Kidney (tissue), 14 donors: Measurements from ENCODE around the gene METTL23. TPM values are rescaled to one million over a fixed set of nuclear protein-coding genes. Genes with fewer than 3 reads are reported as not detected.
A peak's percentile ranks its signal among the peaks of the same experiment; 100 is the strongest.

ENCODE experiments used
- DNase-seq, 5 donors: peaks; one replicate each; pipeline ENCODE4 v3.0.0-alpha.2; 2013 to 2020
- FAIRE-seq: peaks from 2 replicates; lab custom pipeline; 2012; peaks lifted over from hg19 to GRCh38; lab: Jason Lieb, UNC
- H3K27ac ChIP-seq, 2 donors: one replicate each; pipeline ENCODE4 v1.7.0; 2013; ENCODE audit warnings: low read depth in 2 of 2, low read length in 2 of 2, inconsistent platforms in 1 of 2
- H3K27me3 ChIP-seq: one replicate; pipeline ENCODE4 v1.7.1; 2013; ENCODE audit warnings: low read length, inconsistent platforms; ENCODE audit not compliant: control insufficient read depth, insufficient read depth
- H3K36me3 ChIP-seq, 3 donors: one replicate each; pipeline versions ENCODE4 v1.7.0 to v1.7.1; 2013; ENCODE audit warnings: low read length in 3 of 3, control low read depth in 1 of 3, inconsistent platforms in 1 of 3; ENCODE audit not compliant: insufficient read depth in 3 of 3, control insufficient read depth in 2 of 3
- H3K4me1 ChIP-seq, 3 donors: one replicate each; pipeline versions ENCODE4 v1.7.0 to v1.7.1; 2013; ENCODE audit warnings: low read length in 3 of 3, inconsistent platforms in 1 of 3, low read depth in 1 of 3; ENCODE audit not compliant: control insufficient read depth in 2 of 3, insufficient read depth in 2 of 3
- H3K4me3 ChIP-seq, 3 donors: one replicate each; pipeline versions ENCODE4 v1.7.0 to v1.8.1; 2013; ENCODE audit warnings: low read length in 3 of 3, control low read depth in 1 of 3, inconsistent platforms in 1 of 3
- H3K9ac ChIP-seq, 3 donors: one replicate each; pipeline versions ENCODE4 v1.7.0 to v1.7.1; 2013; ENCODE audit warnings: low read length in 3 of 3, control low read depth in 1 of 3, inconsistent platforms in 1 of 3
- H3K9me3 ChIP-seq, 3 donors: one replicate each; pipeline versions ENCODE4 v1.7.0 to v1.7.1; 2013; ENCODE audit warnings: low read length in 3 of 3, control low read depth in 1 of 3, inconsistent platforms in 1 of 3; ENCODE audit not compliant: control insufficient read depth in 2 of 3, insufficient read depth in 1 of 3
- intact Hi-C: fragments of 100-400 bp; cut with DNase I; formaldehyde crosslinking; loops from one replicate; pipeline ENCODE4 v1.11.1; 2022
- polyA plus RNA-seq: library from polyadenylated mRNA; stranded (reverse); fragments of 350-450 nt; fragmentation: Illumina TruSeq; extraction: RNeasy Lipid Tissue Mini Kit (QIAGEN cat#74804); gene quantifications from one replicate; pipeline ENCODE4 v1.2.3, GENCODE V29; 2014; ENCODE audit warnings: low read depth, low replicate concordance; ENCODE audit not compliant: insufficient read depth
- total RNA-seq: library from RNA; stranded (reverse); fragmentation: NEBNext Ultra II Directional; extraction: Animal tissue kit (Norgen Biotek cat#: 25700); gene quantifications from one replicate; pipeline ENCODE4 v1.2.1, GENCODE V29; 2021
- TF ChIP-seq, protein P1 (sequence below): IDR thresholded peaks from 3 replicates; pipeline ENCODE4 v1.5.1; 2012; ENCODE audit warnings: mild to moderate bottlenecking, moderate library complexity, borderline replicate concordance; ENCODE audit not compliant: insufficient read depth; ENCODE audit errors: extremely low read depth
- donor health status: control.
- donor health status: control.
- donor health status: control.
- donor health status: control.
- donor health status: control.
- donor health status: DM: yes; HTN: yes; CAD: no.
- donor health status: Normal renal cell carcinoma (clear cell type).

METTL23 gene
- total and polyA plus RNA-seq, 2 donors from 2014 or later, result 38.2 to 53.0 TPM

DNA sequence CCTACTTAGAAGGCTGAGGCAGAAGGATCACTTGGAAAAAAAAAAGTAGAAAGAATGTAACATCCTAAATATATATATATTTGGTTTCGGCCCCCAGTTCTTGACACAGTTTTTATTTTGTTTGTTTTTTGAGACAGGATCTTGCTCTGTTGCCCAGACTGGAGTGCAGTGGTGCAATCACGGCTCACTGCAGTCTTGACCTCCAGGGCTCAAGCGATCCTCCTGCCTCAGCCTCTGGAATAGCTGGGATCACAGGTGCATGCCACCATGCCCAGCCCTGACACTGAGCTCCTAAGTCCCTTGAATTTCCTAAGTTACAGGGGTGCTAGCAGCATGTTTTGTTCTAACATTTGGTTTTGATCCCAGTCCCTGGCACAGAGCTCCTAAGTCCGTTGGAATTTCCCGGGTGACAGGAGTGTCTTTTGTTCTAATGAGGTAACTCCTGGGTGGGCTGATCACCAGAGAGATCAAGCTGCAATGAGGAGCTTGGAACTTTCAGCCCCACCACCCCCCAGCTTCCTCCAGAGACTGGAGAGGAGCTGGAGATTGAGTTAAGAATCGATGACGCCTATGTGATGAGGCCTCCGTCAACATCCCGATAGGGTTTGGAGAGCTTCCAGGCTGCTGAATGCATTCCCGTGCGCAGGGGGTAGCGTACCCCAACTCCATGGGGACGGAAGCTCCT is 35.9 kb upstream of the METTL23 start:
- intact Hi-C loops, result no loop called here
- H3K4me1 ChIP-seq, result peaks cover 0 to 7% (median 0%) of the 10 kb centered on the region in 3 donors
- DNase-seq, result no peak

GRCh38 chr17:76691379-76692191 is 35.1 kb upstream of the METTL23 start:
- Histone ChIP-seq H3K9ac (no peak overlapping the region), H3K4me1 (peaks cover 0 to 8% (median 0%) of the 10 kb centered on the region in 3 donors), H3K9me3 (no peaks in the 10 kb centered on the region), H3K27me3 (no peaks in the 10 kb centered on the region), H3K4me3 (no peak overlapping the region), H3K27ac (no peak overlapping the region), H3K36me3 (no peaks in the 10 kb centered on the region)
- TF ChIP-seq, protein P1, sequence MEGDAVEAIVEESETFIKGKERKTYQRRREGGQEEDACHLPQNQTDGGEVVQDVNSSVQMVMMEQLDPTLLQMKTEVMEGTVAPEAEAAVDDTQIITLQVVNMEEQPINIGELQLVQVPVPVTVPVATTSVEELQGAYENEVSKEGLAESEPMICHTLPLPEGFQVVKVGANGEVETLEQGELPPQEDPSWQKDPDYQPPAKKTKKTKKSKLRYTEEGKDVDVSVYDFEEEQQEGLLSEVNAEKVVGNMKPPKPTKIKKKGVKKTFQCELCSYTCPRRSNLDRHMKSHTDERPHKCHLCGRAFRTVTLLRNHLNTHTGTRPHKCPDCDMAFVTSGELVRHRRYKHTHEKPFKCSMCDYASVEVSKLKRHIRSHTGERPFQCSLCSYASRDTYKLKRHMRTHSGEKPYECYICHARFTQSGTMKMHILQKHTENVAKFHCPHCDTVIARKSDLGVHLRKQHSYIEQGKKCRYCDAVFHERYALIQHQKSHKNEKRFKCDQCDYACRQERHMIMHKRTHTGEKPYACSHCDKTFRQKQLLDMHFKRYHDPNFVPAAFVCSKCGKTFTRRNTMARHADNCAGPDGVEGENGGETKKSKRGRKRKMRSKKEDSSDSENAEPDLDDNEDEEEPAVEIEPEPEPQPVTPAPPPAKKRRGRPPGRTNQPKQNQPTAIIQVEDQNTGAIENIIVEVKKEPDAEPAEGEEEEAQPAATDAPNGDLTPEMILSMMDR, result no peak
- peak in 1 of 5 donors; percentile 35 for DNase-seq
- intact Hi-C loops, result no loop called here
- no peak for FAIRE-seq

More for the DNA sequence above, 35.9 kb upstream of the METTL23 start:
- TF ChIP-seq, protein P1, result no peak
- Histone ChIP-seq H3K36me3 (no peaks in the 10 kb centered on the region), H3K27ac (no peak overlapping the region), H3K4me3 (no peak overlapping the region), H3K9me3 (no peaks in the 10 kb centered on the region), H3K9ac (no peak overlapping the region), H3K27me3 (no peaks in the 10 kb centered on the region)
- no peak for FAIRE-seq

DNA sequence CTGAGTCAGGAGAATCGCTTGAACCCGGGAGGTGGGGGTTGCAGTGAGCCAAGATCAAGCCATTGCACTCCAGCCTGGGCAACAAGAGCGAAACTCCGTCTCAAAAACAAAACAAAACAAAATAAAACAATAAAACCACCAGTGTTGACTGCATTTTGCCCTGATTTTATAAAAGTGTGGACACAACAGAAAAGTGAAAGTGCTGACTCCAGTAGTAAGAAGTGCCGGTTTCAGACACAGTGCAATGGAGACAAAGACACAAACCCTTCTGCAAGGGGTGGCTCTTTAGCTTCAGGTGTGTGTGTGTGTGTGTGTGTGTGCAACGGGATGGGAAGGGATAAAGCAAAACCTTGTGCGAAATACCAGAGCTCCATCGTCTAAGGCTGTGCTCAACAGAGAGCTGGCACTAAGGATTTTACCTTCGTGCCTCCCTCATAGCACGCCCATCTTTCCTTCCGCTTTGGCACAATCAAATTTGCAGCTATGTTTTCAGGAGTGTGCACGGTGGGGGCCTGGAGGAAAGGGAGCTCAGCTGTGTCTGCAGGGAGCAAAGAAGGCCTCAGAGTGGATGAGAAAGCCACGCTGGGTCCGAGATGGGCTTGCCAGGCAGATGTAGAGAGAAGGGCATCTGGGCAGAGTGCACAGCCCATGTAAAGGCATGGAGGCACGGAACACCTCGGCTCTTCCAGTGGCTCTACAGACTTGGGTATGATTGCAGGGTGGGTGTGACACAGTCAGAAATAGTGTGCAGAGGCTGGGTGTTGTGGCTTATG is 31.4 kb upstream of the METTL23 start:
- Histone ChIP-seq H3K9ac (no peak overlapping the region), H3K9me3 (no peaks in the 10 kb centered on the region), H3K27ac (no peak overlapping the region), H3K4me1 (peaks cover 0 to 21% (median 12%) of the 10 kb centered on the region in 3 donors), H3K4me3 (peak overlapping the region in 1 of 3 donors; percentile 6), H3K27me3 (no peaks in the 10 kb centered on the region), H3K36me3 (no peaks in the 10 kb centered on the region)
- TF ChIP-seq, protein P1, result no peak
- FAIRE-seq (no peak), DNase-seq (peak in 1 of 5 donors; percentile 48)
- intact Hi-C loops, result no loop called here
